Spleen (tissue), 7 donors: ENCODE results near the gene SUPT5H.

ENCODE experiments used
- CTCF ChIP-seq, 11 experiments: fragments of 200-600 bp in 7 of 11; fragments of 450-650 bp in 4 of 11; sonication (generic) in 4 of 11; IDR thresholded peaks in 8 of 11; conservative IDR thresholded peaks in 3 of 11; 1 replicate in 7 of 11; 2 replicates in 4 of 11; pipeline versions ENCODE4 v1.4.0 to v1.8.0; 2016 to 2021; ENCODE audit warnings: antibody characterized with exemption in 11 of 11, inconsistent platforms in 4 of 11, mild to moderate bottlenecking in 1 of 11
- POLR2AphosphoS5 ChIP-seq, 3 donors: sonication (generic); formaldehyde crosslinking; IDR thresholded peaks; one replicate each; pipeline ENCODE4 v1.5.1; 2017; ENCODE audit warnings: antibody characterized with exemption in 3 of 3
- donor health status: DM: no; HTN: no; CAD: no; lungs with moderate emphysema.
- donor health status: DM: no; HTN: no; CAD: no.
- donor health status: DM: no; HTN: no; CAD: no.

- TF ChIP-seq POLR2AphosphoS5 (IDR thresholded peaks at IDR 0.05) (no peak), CTCF (IDR thresholded peaks at IDR 0.05 in 8 of 11, conservative IDR thresholded peaks at IDR 0.05 in 3 of 11) (no peak)
Observed at GRCh38 chr19:39475748-39476147, 30.4 kb downstream of the SUPT5H start.
